Cardiac muscle cell (in vitro differentiated cells and primary cell): ENCODE measurements around the gene BST1. TPM values are rescaled to one million over a fixed set of nuclear protein-coding genes. Genes with fewer than 3 reads are reported as not detected.
A peak's percentile ranks its signal among the peaks of the same experiment; 100 is the strongest.

Source experiments
- DNase-seq, 2 donors: peaks; one replicate each; pipeline versions ENCODE4 v3.0.0 to v3.0.0-alpha.2; 2010 to 2017; ENCODE audit warnings: low read depth in 1 of 2, low spot score in 1 of 2
- H3K27ac ChIP-seq: fragments of 200-600 bp; sonication (generic); 2 replicates; pipeline ENCODE4 v1.5.1; 2016
- H3K27me3 ChIP-seq: fragments of 200-600 bp; sonication (generic); 2 replicates; pipeline ENCODE4 v1.6.0; 2016; ENCODE audit warnings: control low read depth
- H3K36me3 ChIP-seq: fragments of 200-600 bp; sonication (generic); 2 replicates; pipeline ENCODE4 v1.5.1; 2016; ENCODE audit warnings: control low read depth
- H3K4me1 ChIP-seq: fragments of 200-600 bp; sonication (generic); 2 replicates; pipeline ENCODE4 v1.8.1; 2017; ENCODE audit warnings: low read depth, mild to moderate bottlenecking, mixed run types
- H3K4me3 ChIP-seq: fragments of 200-600 bp; sonication (generic); 2 replicates; pipeline ENCODE4 v1.5.1; 2016; ENCODE audit warnings: mild to moderate bottlenecking
- H3K9me3 ChIP-seq: fragments of 200-600 bp; sonication (generic); 2 replicates; pipeline ENCODE4 v1.5.1; 2017; ENCODE audit warnings: low read depth, mild to moderate bottlenecking, control low read depth
- polyA plus RNA-seq: library from polyadenylated mRNA; unstranded; fragments of >200 nt; fragmentation: Nextera tagmentation; extraction: Ambion mirVana; gene quantifications from 2 replicates; pipeline ENCODE4 v1.2.1, GENCODE V29; 2016
- total RNA-seq: library from RNA; depleted of rRNA; stranded (reverse); fragments of >200 nt; gene quantifications from 2 replicates; pipeline ENCODE4 v1.2.3, GENCODE V29; 2016
- TF ChIP-seq, protein P1 (sequence below): IDR thresholded peaks from 2 replicates; pipeline ENCODE4 v1.5.1; 2012; ENCODE audit warnings: low read depth, mild to moderate bottlenecking, low read length

The BST1 gene
- total and polyA plus RNA-seq, 2 experiments from 2014 or later = 0.09 to 0.35 TPM

DNA sequence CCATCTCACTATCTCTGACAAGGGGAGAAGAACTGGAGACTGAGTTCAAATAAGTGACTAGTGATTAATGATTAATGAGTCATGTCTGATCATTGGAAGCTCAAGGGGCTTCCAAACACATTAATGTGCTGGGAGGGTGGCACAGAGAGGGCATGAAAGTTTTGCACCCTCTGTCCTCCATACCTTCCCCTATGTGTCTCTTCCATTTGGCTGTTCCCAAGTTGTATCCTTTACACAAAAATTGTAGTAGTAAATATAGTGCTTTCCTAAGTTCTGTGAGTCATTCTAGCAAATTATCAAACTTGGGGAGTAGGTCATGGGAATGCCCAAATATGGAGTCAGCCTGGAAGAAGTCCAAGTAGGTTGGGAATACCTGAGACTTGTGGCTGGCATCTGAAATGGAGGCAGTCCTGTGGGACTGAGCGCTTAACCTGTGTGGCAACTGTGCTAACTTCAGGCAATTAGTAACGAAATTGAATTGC, 25.3 kb upstream of the BST1 start:
- DNase-seq = peak in 1 of 2 donors; percentile 52
- Histone ChIP-seq H3K9me3 (no peaks in the 10 kb centered on the region), H3K4me3 (no peak overlapping the region), H3K36me3 (no peaks in the 10 kb centered on the region), H3K27ac (no peak overlapping the region), H3K27me3 (no peaks in the 10 kb centered on the region), H3K4me1 (no peaks in the 10 kb centered on the region)
- TF ChIP-seq, protein P1, sequence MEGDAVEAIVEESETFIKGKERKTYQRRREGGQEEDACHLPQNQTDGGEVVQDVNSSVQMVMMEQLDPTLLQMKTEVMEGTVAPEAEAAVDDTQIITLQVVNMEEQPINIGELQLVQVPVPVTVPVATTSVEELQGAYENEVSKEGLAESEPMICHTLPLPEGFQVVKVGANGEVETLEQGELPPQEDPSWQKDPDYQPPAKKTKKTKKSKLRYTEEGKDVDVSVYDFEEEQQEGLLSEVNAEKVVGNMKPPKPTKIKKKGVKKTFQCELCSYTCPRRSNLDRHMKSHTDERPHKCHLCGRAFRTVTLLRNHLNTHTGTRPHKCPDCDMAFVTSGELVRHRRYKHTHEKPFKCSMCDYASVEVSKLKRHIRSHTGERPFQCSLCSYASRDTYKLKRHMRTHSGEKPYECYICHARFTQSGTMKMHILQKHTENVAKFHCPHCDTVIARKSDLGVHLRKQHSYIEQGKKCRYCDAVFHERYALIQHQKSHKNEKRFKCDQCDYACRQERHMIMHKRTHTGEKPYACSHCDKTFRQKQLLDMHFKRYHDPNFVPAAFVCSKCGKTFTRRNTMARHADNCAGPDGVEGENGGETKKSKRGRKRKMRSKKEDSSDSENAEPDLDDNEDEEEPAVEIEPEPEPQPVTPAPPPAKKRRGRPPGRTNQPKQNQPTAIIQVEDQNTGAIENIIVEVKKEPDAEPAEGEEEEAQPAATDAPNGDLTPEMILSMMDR = no peak

DNA sequence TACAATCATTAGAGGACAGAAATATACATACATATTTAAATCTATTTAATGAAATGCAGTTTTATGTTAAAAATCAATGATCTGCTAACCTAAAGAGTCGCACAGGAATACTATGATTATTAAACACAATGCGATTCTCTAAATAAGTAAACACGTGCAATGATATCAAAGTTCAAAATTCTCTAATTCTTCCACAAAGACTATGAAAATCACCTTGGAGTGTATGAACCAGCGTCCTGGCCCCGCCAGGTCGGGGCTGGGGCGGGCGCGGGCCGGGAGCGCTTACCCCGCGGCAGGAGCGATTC, 21.8 kb upstream of the BST1 start:
- no peaks in the 10 kb centered on the region for H3K27me3 ChIP-seq
- H3K27ac ChIP-seq = peak overlapping the region; percentile 96
- no peak for DNase-seq
- TF ChIP-seq, protein P1 = no peak
- peak overlapping the region; percentile 57 for H3K4me3 ChIP-seq
- H3K36me3 ChIP-seq = no peaks in the 10 kb centered on the region
- H3K4me1 ChIP-seq = peaks cover 17% of the 10 kb centered on the region
- H3K9me3 ChIP-seq = no peaks in the 10 kb centered on the region

GRCh38 chr4:15681372-15682241, 21.3 kb upstream of the BST1 start, which contains the start of gene FAM200B:
FAM200B (plus strand) TSS chr4:15681827; CDS start chr4:15686978, 5,151 bp downstream.
- DNase-seq = peak; percentile 98 to 99
- Histone ChIP-seq H3K27me3 (no peaks in the 10 kb centered on the region), H3K4me3 (peak within 1 kb of the TSS; percentile 57), H3K4me1 (peaks cover 17% of the 10 kb centered on the region), H3K9me3 (no peaks in the 10 kb centered on the region), H3K27ac (peak within 1 kb of the TSS; percentile 96), H3K36me3 (peaks cover 6% of the 10 kb centered on the region)
- TF ChIP-seq, protein P1 = peak; percentile 31

DNA sequence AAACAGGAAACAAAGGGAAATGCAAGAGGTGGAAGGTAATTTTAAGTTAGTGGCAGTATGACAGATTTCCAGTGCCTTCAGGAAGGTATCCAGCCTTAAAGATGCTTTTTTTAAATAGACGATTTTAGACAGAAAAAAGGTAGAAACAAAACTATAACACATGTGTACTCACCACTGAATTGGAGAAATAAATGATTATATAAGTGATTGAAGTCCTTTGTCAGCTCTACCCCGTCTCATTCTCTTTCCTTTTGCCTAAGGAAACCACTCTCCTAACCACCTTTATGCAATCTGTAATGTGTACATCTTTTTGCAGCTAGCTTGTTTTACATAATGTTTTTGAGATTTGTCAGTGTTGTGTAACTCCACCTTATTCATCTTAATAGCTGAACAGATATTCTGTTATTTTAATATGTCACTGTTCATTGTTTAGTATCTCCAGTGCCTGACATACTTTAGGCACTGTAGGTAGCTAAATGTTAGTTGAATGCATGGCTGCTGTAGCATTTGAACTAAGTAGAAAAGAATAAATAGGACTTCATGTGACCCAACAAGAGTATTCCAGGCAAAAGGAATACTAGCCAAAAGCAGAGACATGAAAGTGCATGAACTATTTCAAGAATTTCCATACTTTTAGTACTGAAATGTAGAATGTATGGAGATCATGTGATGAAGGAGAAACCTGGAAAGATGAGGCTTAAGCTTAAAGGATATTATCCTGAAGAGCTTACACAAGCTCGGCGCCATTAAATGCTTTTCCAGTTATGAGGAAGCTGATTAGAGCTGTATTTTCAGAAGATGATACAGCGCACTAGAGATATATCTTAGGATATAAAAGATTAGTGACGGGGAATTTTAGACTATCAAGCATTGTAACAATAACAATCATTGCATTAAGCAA, 20.4 kb upstream of the BST1 start:
- no peaks in the 10 kb centered on the region for H3K27me3 ChIP-seq
- DNase-seq = peak in 1 of 2 donors; percentile 42
- no peaks in the 10 kb centered on the region for H3K9me3 ChIP-seq
- TF ChIP-seq, protein P1 = no peak
- peaks cover 14% of the 10 kb centered on the region for H3K36me3 ChIP-seq
- peaks cover 17% of the 10 kb centered on the region for H3K4me1 ChIP-seq
- peak overlapping the region; percentile 96 for H3K27ac ChIP-seq
- peak overlapping the region; percentile 57 for H3K4me3 ChIP-seq

DNA sequence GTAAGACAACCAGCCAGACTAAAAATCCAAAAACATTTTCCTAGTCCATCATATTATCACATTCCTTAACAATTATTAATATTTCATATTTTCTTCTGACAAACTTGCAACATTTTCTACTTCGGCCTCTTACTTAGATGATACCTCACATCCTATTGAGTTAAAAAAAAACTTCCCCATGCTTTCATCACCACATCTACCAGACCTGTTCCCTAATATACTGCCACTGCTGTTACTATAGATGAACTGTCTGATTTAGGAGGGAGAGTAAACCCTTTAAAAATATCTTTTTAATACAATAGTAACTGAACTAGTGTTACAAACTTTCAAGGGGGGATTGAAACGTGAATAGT, 19.7 kb upstream of the BST1 start:
- H3K27ac ChIP-seq = peak overlapping the region; percentile 96
- TF ChIP-seq, protein P1 = no peak
- peaks cover 16% of the 10 kb centered on the region for H3K36me3 ChIP-seq
- peaks cover 17% of the 10 kb centered on the region for H3K4me1 ChIP-seq
- no peaks in the 10 kb centered on the region for H3K9me3 ChIP-seq
- peak overlapping the region; percentile 57 for H3K4me3 ChIP-seq
- H3K27me3 ChIP-seq = no peaks in the 10 kb centered on the region
- DNase-seq = no peak
